HG03025 (cell line): ENCODE results near the gene MAP6.

ENCODE experiments used
- ATAC-seq: cut with Tn5 transposase; IDR thresholded peaks from one replicate; pipeline ENCODE4 v1.9.1; 2021; ENCODE audit warnings: mild to moderate bottlenecking, moderate library complexity; ENCODE audit not compliant: unreplicated experiment, low FRiP score

MAP6 gene

GRCh38 chr11:75667831-75668450, 897 bp downstream of the MAP6 start:
- no peak for ATAC-seq

- ATAC-seq: no peak
Observed at GRCh38 chr11:75667255-75667830, 1.5 kb downstream of the MAP6 start.

- ATAC-seq: no peak
Observed at GRCh38 chr11:75665990-75666389, 2.8 kb downstream of the MAP6 start.

- no peak for ATAC-seq
Observed at GRCh38 chr11:75665126-75665525, 3.7 kb downstream of the MAP6 start.

DNA sequence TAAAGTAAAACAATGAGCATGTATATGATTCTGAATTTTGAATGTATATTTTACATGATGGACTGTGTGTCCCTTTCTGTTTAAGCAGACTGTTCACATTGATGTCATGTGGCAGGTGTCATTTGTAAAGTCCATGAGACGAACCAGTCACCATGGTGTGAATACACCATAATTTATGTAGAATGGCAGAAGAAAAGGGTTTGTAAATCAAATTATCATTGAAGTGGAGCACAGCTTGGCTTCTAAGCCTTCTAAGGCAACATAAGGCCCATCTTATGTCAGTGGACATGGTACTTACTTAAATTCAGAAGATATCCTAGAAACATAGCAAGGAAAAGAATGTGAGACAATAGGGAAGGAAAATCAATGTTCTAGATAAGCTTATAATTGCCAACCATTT, 4.4 kb downstream of the MAP6 start:
- ATAC-seq: no peak

DNA sequence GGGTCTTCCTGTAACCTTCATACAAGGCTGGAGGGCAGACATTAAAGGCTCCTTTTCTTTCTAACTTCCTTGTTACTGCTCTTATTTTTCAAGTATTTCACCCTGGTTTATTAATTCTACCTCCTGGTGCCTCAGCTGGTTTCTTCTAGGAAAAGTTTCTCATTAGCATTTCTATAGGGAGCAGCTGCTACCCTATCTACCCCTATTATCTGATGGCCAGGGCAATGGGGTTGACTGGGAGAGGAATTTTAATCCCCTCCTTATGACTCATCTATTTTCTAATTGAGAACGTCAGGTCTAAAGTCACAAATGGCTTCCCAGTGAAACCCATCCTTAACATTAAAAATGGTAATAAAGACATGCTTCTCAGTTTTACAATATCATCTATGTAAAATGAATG, 5.0 kb downstream of the MAP6 start:
- ATAC-seq: no peak

- no peak for ATAC-seq
Observed at GRCh38 chr11:75659836-75660235, 9.0 kb downstream of the MAP6 start.

DNA sequence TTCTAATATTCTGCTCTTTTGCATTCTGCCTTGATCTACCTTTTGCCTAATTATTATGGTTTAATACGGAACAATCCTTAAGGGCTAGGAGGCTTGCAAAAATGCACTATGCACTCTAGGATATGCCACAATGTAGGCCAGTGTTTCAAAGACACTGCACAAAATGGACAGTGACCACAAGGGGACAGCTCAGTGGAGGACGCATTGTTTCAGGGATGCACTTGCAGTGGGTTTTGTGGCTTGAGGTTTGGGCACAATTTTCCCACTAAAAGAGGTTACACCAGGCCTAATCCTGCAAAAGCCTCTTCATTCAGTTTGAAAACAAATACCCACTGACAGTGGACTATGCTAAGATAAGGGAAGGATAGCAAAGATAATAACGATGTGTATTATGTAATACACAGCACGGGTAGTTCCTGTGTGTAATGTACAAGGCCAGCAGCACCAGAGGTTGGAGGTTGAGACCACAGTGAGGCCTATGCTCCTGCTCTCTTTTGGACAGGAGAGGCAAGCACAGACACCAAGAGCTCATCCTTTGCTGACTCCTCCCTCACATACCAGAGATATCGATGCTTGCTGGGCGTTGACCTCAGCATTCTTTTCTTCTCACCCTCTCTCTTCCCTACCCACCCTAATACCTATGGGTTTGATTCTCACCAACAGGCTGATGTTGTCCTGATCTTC, 12.7 kb downstream of the MAP6 start:
- ATAC-seq: no peak

GRCh38 chr11:75655605-75656004, 13.2 kb downstream of the MAP6 start:
- no peak for ATAC-seq

GRCh38 chr11:75654314-75654713, 14.5 kb downstream of the MAP6 start:
- no peak for ATAC-seq

DNA sequence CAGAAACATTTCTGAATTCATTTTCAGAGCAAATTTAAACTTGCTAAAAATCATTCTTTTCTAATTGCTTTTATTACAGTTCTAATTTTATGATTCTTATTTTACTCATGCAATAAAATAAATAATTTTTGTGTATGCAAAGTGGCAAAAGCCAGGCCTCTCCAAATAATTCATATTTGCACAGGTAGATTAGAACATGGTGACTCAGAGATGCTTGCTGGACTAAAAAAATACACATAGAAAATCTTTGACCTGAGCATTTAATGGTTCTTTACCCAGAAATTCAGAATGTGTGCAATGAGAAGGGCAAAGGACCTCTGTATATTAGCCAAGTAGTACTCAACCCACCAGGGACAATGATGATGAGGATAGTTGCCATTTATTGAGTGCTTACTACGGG, 15.3 kb downstream of the MAP6 start:
- no peak for ATAC-seq

GRCh38 chr11:75652936-75653335, 15.9 kb downstream of the MAP6 start:
- no peak for ATAC-seq

DNA sequence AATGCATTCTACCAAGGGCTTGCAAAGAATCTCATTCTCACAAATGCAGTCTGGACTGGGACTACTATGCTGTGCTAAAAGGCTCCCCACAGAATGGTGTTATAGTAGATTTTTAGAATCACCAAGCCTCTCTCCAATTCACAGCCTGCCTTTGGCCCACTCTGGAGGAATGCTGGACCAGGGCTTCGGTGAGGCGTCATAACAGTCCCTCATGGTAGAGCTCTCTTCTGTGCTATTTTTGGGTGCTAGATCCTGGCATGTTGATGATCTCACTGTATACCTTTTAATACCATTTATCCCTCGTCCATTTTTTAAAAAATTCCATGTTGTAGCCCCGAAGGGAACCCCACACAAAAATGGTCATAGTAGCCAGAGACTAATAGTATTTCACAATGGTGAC, 17.6 kb downstream of the MAP6 start:
- no peak for ATAC-seq

DNA sequence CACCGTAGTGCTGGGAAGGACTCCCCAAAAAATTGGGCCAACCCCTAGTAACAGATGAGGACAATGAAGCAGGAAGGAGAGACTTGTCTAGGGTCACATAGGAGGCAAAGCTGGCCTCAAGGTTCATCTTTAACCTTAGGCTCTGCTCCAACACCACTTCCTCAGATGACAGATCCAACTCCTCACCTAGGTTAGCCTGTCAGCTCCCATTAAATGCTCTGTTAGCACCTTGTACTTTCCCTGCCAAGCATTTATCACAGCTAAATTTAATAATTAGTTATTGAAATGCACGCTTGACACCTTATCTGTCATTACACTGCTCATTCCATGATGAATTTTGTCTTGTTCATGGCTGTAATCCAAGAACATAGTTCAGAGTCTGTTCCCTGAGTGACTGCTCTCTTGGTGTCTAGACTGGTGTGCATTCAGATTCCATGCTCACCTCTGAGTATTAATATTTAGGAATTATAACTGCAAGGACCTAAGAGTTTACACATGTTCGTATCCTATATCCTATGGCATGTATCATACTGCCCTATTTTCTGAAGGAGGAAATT, 18.6 kb downstream of the MAP6 start:
- no peak for ATAC-seq

GRCh38 chr11:75644946-75645345, 23.9 kb downstream of the MAP6 start:
- no peak for ATAC-seq

- ATAC-seq: no peak
Observed at GRCh38 chr11:75644370-75644769, 24.5 kb downstream of the MAP6 start.

DNA sequence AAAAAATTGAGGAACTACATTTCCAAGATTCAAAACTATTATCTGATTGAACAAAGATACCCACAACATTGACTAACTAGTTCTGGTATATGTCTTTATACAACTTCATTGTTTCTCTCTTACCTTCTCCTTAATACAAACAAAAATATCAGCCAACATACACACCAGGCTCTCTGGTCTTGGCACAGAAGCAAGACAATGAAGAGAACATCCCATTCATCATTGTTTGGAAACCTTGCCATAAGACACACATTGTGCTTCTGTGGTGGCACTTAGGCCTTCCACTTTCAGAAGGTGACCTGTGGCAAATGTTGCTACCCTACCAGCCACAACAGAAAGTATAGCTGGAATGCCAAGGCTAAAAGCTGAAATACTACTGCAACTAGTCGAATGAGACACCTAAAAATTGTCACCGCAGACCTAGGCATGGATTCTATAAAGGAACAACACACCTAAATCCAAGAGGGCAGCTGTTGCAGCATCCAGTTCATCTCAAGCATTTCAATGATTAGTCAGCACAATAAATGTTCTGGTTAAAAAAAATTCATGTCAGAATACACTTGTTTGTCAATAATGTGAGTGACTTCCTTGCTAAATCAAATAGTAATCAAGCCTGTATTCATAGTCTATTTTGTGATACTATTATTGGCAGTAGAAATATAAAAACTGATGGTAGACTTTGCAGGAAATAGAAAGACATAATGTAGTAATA, 26.3 kb downstream of the MAP6 start:
- no peak for ATAC-seq

- no peak for ATAC-seq
Observed at GRCh38 chr11:75639762-75640181, 29.1 kb downstream of the MAP6 start.

DNA sequence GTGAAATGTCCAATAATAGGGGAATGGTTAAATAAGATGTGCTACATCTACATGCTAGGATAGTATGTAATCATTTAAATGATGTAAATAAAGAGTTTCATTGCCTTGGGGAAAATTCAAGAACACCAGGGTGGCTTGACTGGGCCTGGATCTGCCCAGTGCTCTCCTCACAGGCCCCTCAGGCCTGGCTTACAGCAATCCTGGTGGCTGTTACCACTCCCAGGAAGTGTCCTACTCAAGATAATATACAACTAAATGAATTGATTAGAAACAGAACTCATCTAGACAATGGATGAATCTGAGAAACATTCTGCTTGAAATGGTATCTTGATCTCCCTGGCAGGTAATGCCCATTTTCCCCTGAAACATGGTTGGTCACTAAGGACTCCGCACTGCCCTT, 30.8 kb downstream of the MAP6 start:
- ATAC-seq: no peak

DNA sequence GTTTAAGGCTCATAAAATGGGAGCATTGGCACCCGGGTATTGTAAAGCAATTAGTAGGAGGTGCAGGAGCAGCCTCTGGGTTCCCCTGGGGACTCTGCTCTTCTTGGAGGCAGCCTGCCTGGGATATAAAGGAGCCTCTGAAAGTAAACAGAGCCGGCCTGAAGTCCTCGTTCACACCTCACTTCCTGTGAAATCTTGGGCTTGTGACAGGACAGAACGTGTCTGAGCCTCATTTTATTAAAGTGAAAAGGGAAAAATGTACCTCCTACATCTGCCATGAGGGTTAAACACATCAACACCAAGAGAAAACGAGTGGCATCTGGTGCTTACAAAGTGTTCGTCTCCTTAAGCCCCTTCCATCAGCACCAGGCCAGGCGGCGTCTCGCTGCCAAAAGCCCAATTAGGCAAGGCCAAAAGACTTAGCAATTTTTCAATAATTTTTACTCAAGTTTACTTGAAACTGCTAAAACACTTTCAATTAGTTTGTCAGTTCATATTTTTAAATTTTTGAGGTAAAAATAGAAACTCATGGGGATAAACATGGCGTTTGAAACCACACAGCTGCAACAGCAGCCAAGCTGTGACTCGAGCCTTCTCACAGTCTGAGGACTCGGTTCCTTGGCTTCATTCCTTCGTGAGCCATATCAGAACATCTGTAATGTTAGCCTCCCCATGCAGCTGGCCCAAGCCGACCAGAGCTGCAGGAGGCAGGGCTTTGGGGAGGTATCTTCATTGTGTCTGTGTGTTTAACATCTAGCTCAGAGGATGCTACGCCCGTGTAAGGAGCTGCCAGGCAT, 33.6 kb downstream of the MAP6 start:
- no peak for ATAC-seq
